ENCODE results near the gene TOPAZ1.

The TOPAZ1 gene

DNA sequence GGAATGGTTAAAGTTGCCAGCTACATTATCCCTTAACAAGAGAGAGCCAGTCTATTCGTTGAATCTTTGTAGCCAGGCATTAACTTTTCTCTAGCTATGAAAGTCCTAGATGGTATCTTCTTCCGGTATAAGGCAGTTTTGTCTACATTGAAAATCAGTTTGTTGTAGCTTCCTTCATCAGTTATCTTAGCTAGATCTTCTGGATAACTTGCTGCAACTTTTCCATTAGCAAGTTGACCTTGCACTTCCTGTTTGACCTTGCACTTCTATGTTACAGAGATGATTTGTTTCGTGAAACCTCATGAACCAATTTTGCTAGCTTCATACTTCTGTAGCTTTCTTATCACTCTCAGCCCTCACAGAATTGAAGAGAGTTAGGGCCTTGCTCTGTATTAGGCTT is 24.1 kb downstream of the TOPAZ1 start:
- H3K4me3 ChIP-seq (replicated peaks; ENCODE audit: low read depth, low read length), result no peak overlapping the region

DNA sequence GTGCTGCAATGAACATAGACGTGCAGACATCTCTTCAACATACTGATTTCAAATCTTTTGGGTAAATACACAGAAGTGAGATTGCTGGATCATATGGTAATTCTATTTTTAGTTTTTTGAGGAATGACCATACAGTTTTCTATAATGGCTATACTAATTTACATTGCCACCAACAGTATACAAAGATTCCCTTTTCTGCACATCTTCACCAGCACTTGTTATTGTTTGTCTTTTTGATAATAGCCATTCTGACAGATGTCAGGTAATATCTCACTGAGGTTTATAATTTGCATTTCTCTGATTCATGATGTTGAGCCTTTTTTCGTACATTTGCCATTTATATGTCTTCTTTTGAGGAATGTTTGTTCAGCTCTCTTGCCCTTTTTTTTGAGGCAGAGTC is 30.5 kb downstream of the TOPAZ1 start:
- TF ChIP-seq, protein P1, sequence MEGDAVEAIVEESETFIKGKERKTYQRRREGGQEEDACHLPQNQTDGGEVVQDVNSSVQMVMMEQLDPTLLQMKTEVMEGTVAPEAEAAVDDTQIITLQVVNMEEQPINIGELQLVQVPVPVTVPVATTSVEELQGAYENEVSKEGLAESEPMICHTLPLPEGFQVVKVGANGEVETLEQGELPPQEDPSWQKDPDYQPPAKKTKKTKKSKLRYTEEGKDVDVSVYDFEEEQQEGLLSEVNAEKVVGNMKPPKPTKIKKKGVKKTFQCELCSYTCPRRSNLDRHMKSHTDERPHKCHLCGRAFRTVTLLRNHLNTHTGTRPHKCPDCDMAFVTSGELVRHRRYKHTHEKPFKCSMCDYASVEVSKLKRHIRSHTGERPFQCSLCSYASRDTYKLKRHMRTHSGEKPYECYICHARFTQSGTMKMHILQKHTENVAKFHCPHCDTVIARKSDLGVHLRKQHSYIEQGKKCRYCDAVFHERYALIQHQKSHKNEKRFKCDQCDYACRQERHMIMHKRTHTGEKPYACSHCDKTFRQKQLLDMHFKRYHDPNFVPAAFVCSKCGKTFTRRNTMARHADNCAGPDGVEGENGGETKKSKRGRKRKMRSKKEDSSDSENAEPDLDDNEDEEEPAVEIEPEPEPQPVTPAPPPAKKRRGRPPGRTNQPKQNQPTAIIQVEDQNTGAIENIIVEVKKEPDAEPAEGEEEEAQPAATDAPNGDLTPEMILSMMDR (IDR thresholded peaks at IDR 0.05; ENCODE audit: low read depth, low read length, missing control alignments), result no peak
- DNase-seq (ENCODE audit: extremely low read depth, low read depth), result no peak
- no peak overlapping the region for H3K4me3 ChIP-seq (replicated peaks; ENCODE audit: low read depth, low read length)

More for the DNA sequence above, 24.1 kb downstream of the TOPAZ1 start:
- DNase-seq (ENCODE audit: extremely low read depth, low read depth), result no peak
- TF ChIP-seq, protein P1 (IDR thresholded peaks at IDR 0.05; ENCODE audit: low read depth, low read length, missing control alignments), result no peak

DNA sequence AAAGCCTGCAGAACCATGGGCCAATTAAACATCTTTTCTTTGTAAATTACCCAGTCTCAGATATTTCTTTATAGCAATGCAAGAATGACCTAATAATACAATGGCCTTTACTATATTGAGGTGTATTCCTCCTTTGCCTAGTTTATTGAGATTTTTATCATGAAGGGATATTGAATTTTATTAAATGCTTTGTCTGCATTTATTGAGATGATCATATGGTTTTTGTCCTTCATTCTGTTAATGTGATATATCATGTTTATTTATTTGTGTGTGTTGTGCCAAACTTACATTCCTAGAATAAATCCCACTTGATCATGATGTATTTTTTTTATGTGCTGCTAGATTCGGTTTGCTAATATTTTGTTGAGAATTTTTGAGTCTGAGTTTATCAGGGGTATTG is 36.2 kb downstream of the TOPAZ1 start:
- H3K4me3 ChIP-seq (replicated peaks; ENCODE audit: low read depth, low read length), result no peak overlapping the region
- no peak for DNase-seq (ENCODE audit: extremely low read depth, low read depth)
- TF ChIP-seq, protein P1 (IDR thresholded peaks at IDR 0.05; ENCODE audit: low read depth, low read length, missing control alignments), result no peak

DNA sequence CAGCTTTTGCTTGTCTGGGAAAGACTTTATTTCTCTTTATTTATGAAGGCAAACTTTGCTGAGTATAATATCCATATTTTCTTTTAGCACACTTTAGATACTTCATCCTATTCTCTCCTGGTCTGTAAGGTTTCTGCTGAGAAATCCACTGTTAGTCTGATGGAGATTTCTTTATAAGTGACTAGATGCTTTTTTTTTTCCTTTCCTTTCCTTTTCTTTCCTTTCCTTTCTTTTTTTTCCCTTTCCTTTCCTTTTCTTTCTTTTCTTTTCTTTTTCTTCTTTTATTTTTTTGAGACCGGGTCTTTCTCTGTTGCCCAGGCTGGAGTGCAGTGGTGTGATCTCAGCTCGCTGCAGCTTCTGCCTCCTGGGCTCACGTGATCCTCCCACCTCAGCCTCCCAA is 38.4 kb downstream of the TOPAZ1 start:
- H3K4me3 ChIP-seq (replicated peaks; ENCODE audit: low read depth, low read length), result no peak overlapping the region
- TF ChIP-seq, protein P1 (IDR thresholded peaks at IDR 0.05; ENCODE audit: low read depth, low read length, missing control alignments), result no peak
- DNase-seq (ENCODE audit: extremely low read depth, low read depth), result no peak

DNA sequence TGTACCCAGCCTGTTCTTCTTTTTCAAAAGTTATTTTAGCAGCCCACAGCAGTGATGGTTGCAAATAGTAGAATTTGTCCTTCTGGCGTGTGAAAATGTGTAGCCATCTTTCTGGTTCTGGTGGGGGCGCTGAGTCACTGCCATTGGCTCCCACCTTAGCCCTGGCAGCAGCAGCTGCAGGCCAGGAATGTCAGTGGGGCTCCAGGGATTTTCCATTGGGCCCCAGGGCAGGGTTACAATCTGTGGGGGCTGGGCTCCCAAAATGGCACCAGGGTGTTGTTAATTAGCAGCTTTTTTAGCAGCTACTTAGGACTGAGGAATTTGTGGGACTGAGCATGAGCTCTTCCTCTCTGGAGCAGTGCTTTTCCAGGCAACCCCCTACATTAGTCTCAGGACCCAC is 38.9 kb downstream of the TOPAZ1 start:
- DNase-seq (ENCODE audit: extremely low read depth, low read depth), result no peak
- TF ChIP-seq, protein P1 (IDR thresholded peaks at IDR 0.05; ENCODE audit: low read depth, low read length, missing control alignments), result no peak
- H3K4me3 ChIP-seq (replicated peaks; ENCODE audit: low read depth, low read length), result no peak overlapping the region

DNA sequence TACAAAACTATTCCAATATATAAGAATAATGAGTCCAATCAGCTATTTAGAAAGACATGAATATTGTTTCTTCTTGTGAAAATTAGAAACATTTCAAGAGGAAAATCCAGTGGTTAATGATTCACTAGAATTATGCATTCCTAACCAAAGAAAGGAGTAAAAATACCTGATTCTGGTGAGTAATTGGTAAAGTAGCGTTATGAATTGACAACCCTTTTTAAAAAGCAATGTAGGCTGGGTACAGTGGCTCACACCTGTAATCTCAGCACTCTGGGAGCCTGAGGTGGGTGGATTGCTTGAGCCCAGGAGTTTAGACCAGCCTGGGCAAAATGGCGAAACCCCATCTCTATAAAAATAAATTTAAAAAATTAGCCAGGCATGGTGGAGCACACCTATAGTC is 43.3 kb downstream of the TOPAZ1 start:
- TF ChIP-seq, protein P1 (IDR thresholded peaks at IDR 0.05; ENCODE audit: low read depth, low read length, missing control alignments), result no peak
- no peak for DNase-seq (ENCODE audit: extremely low read depth, low read depth)

DNA sequence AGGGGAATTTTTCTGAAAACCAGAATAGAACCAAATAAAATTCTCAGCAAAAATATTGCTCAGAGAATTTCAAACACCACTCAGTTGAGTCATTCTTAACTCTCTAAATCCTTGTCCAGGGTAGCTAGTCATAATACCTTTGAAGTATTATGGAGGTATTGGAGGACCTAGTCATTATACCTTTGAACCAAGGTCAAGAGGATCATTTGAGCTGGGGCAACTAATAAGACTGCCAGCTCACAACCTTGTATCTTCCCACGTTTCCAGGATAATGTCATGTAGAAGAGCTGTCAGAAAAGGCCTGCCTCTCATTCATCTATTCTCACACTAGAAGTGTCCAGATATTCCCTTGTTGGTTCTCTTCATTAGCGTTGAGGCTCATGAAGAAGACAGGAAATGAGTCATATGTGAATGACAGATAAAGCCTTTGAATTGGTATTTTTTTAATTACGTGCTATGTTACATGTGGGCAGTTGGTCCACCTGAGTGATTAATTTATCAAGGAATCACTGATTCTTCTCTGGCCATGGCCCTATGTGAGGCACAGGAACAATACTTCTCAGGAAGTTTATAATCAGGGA is 48.3 kb downstream of the TOPAZ1 start:
- TF ChIP-seq, protein P1 (IDR thresholded peaks at IDR 0.05; ENCODE audit: low read depth, low read length, missing control alignments), result no peak
- no peak overlapping the region for H3K4me3 ChIP-seq (replicated peaks; ENCODE audit: low read depth, low read length)
- no peak for DNase-seq (ENCODE audit: extremely low read depth, low read depth)

More for the DNA sequence above, 43.3 kb downstream of the TOPAZ1 start:
- no peak overlapping the region for H3K4me3 ChIP-seq (replicated peaks; ENCODE audit: low read depth, low read length)
